GM12878 (cell line): Measurements from ENCODE around the gene CACNA1I. TPM values are rescaled to one million over a fixed set of nuclear protein-coding genes. Genes with fewer than 3 reads are reported as not detected.

Experiments used
- ATF3 ChIP-seq: IDR thresholded peaks from 2 replicates; pipeline ENCODE4 v1.6.1; 2011; ENCODE audit warnings: low read depth, mild to moderate bottlenecking, low read length, moderate library complexity, borderline replicate concordance; ENCODE audit errors: extremely low read depth
- CHD4 ChIP-seq: fragments of 200-600 bp; sonication (generic); IDR thresholded peaks from 2 replicates; pipeline ENCODE4 v1.6.1; 2016; ENCODE audit warnings: mild to moderate bottlenecking
- CUX1 ChIP-seq: IDR thresholded peaks from 2 replicates; pipeline ENCODE4 v1.6.1; 2012; ENCODE audit warnings: improper control_type of control experiment, low read depth, low read length; ENCODE audit not compliant: insufficient replicate concordance
- EP300 ChIP-seq, 2 experiments: fragments of 150-350 bp in 1 of 2; IDR thresholded peaks; 2 replicates each; pipeline ENCODE4 v1.6.1; 2011 to 2012; ENCODE audit warnings: low read depth in 2 of 2, low read length in 2 of 2, borderline replicate concordance in 1 of 2, improper control_type of control experiment in 1 of 2, inconsistent platforms in 1 of 2; ENCODE audit not compliant: control insufficient read depth in 1 of 2
- HSF1 ChIP-seq: fragments of 150-350 bp; IDR thresholded peaks from 2 replicates; pipeline ENCODE4 v1.6.1; 2014; ENCODE audit warnings: mild to moderate bottlenecking, low read depth, low read length
- MLLT1 ChIP-seq: fragments of 450-650 bp; IDR thresholded peaks from 2 replicates; pipeline ENCODE4 v1.6.1; 2016; ENCODE audit warnings: mild to moderate bottlenecking
- MXI1 ChIP-seq: fragments of 150-350 bp; IDR thresholded peaks from 2 replicates; pipeline ENCODE4 v1.6.1; 2011; ENCODE audit warnings: low read depth, mild to moderate bottlenecking, inconsistent platforms, low read length, improper control_type of control experiment
- NR2F1 ChIP-seq: fragments of 450-650 bp; conservative IDR thresholded peaks from 2 replicates; pipeline ENCODE4 v1.6.1; 2017; ENCODE audit warnings: mild to moderate bottlenecking
- RB1 ChIP-seq: fragments of 450-650 bp; formaldehyde crosslinking; IDR thresholded peaks from 2 replicates; pipeline ENCODE4 v1.6.1; 2017; ENCODE audit warnings: mild to moderate bottlenecking, borderline replicate concordance
- SIN3A ChIP-seq: IDR thresholded peaks from 2 replicates; pipeline ENCODE4 v1.6.1; 2012; ENCODE audit warnings: low read depth, low read length, improper control_type of control experiment
- SMARCA5 ChIP-seq: fragments of 450-650 bp; IDR thresholded peaks from 2 replicates; pipeline ENCODE4 v1.6.1; 2017; ENCODE audit warnings: mild to moderate bottlenecking
- SMC3 ChIP-seq: IDR thresholded peaks from 2 replicates; pipeline ENCODE4 v1.6.1; 2011; ENCODE audit warnings: low read length, improper control_type of control experiment, borderline replicate concordance
- SUZ12 ChIP-seq: fragments of 200-600 bp; sonication (generic); IDR thresholded peaks from one replicate; pipeline ENCODE4 v1.6.1; 2018; ENCODE audit warnings: antibody characterized with exemption, mild to moderate bottlenecking; ENCODE audit not compliant: unreplicated experiment
- ZBTB33 ChIP-seq: fragments of 450-650 bp; IDR thresholded peaks from 2 replicates; pipeline ENCODE4 v1.6.1; 2017; ENCODE audit warnings: mild to moderate bottlenecking
- ZNF24 ChIP-seq: fragments of 450-650 bp; IDR thresholded peaks from 2 replicates; pipeline ENCODE4 v1.6.1; 2017; ENCODE audit warnings: antibody characterized with exemption, mild to moderate bottlenecking
- polyA plus RNA-seq, 11 experiments: library from polyadenylated mRNA; depleted of rRNA in 4 of 11; unstranded in 6 of 11; stranded (reverse) in 5 of 11; fragments of >200 nt; fragmentation: Nextera tagmentation in 4 of 11; fragmentation: Illumina TruSeq in 1 of 11; extraction: Ambion mirVana in 4 of 11; extraction: Trizol in 1 of 11; gene quantifications; 1 replicate in 1 of 11; 2 replicates in 10 of 11; pipeline versions ENCODE4 v1.2.1 to v1.2.3, GENCODE V29; 2011 to 2016; ENCODE audit warnings: inconsistent platforms in 2 of 11, missing spikeins in 2 of 11, low read depth in 1 of 11
- total RNA-seq, 4 experiments: library from RNA; depleted of rRNA in 3 of 4; stranded (reverse); fragments of >200 nt in 3 of 4; fragmentation: Illumina TruSeq in 1 of 4; extraction: Trizol in 1 of 4; gene quantifications; 2 replicates each; pipeline versions ENCODE4 v1.2.1 to v1.2.3, GENCODE V29; 2013 to 2021
- TF ChIP-seq, protein P1 (sequence below): fragments of 450-650 bp; conservative IDR thresholded peaks from 2 replicates; pipeline ENCODE4 v1.6.1; 2017; ENCODE audit warnings: mild to moderate bottlenecking, moderate library complexity

The CACNA1I gene
- total and polyA plus RNA-seq, 10 of the 15 experiments (the other 5 are each of a cell fraction or from before 2014, with no cell fraction given): 0.01 to 0.03 TPM; not detected in 8

GRCh38 chr22:39534591-39535356 is 35.8 kb upstream of the CACNA1I start (continued):
- TF ChIP-seq MLLT1 (peak; percentile 57), SUZ12 (no peak), ZBTB33 (0 out of 2 replicates have a peak, but pooled peaks have one; percentile 35), EP300 (IDR thresholded peaks at IDR 0.05; ENCODE audit: borderline replicate concordance in 1 of 2, control insufficient read depth in 1 of 2, low read depth in 2 of 2, low read length in 2 of 2) (no peak), SMC3 (peak; percentile 64), NR2F1 (no peak), HSF1 (no peak), SIN3A (no peak), ZNF24 (no peak), ATF3 (no peak), RB1 (peak; percentile 69; the same call in 1 of the 2 replicates), CUX1 (no peak), CHD4 (no peak), MXI1 (no peak), SMARCA5 (peak; percentile 100)
- TF ChIP-seq, protein P1, sequence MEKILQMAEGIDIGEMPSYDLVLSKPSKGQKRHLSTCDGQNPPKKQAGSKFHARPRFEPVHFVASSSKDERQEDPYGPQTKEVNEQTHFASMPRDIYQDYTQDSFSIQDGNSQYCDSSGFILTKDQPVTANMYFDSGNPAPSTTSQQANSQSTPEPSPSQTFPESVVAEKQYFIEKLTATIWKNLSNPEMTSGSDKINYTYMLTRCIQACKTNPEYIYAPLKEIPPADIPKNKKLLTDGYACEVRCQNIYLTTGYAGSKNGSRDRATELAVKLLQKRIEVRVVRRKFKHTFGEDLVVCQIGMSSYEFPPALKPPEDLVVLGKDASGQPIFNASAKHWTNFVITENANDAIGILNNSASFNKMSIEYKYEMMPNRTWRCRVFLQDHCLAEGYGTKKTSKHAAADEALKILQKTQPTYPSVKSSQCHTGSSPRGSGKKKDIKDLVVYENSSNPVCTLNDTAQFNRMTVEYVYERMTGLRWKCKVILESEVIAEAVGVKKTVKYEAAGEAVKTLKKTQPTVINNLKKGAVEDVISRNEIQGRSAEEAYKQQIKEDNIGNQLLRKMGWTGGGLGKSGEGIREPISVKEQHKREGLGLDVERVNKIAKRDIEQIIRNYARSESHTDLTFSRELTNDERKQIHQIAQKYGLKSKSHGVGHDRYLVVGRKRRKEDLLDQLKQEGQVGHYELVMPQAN: no peak
